Measurements from ENCODE around the gene WFIKKN1. TPM values are rescaled to one million over a fixed set of nuclear protein-coding genes. Genes with fewer than 3 reads are reported as not detected.
"Not testable (repeated sequence)": the region's sequence is repeated elsewhere in the genome, so short reads cannot be mapped to it uniquely, and the experiment has no call there.

The WFIKKN1 gene
- total RNA-seq, 2 donors from 2014 or later: 7.7 to 11.6 TPM

- Mint-ChIP-seq H3K4me3 (no peak overlapping the region), H3K9me3 (peaks cover 2% of the 10 kb centered on the region), H3K4me1 (peaks cover 7% of the 10 kb centered on the region), H3K36me3 (ENCODE audit: low read depth) (peaks cover 31% of the 10 kb centered on the region), H3K27ac (no peak overlapping the region), H3K27me3 (ENCODE audit: insufficient read depth) (peaks cover 11% of the 10 kb centered on the region)
- H3K27me3 ChIP-seq (ENCODE audit: control insufficient read depth, insufficient read depth, low read length, poor library complexity, severe bottlenecking): peaks cover 9% of the 10 kb centered on the region
- H3K4me1 ChIP-seq (ENCODE audit: control insufficient read depth, insufficient read depth, low read length): no peaks in the 10 kb centered on the region
- 93 to 96% methylated on average over 7 to 18 of the region's 18 CpGs for WGBS, 2 experiments (ENCODE audit: insufficient coverage in 1 of 2, insufficient read length in 1 of 2)
- peaks cover 8% of the 10 kb centered on the region for H3K36me3 ChIP-seq (ENCODE audit: control insufficient read depth, insufficient read depth, low read length)
- TF ChIP-seq CTCF (conservative IDR thresholded peaks at IDR 0.05): no peak
- H3K27ac ChIP-seq (ENCODE audit: low read depth, low read length): no peak overlapping the region
- DNase-seq: no peak
- no peak overlapping the region for H3K9ac ChIP-seq (ENCODE audit: extremely low read depth, low read length, poor library complexity, severe bottlenecking)
- no peak overlapping the region for H3K4me3 ChIP-seq (ENCODE audit: low read length)
- no peaks in the 10 kb centered on the region for H3K9me3 ChIP-seq (ENCODE audit: control insufficient read depth, low read length)
These were observed 35.7 kb upstream of the WFIKKN1 start for GRCh38 chr16:595094-595528.

- Histone ChIP-seq H3K36me3 (ENCODE audit: control insufficient read depth, insufficient read depth, low read length) (peaks cover 10% of the 10 kb centered on the region), H3K9me3 (ENCODE audit: control insufficient read depth, low read length) (no peaks in the 10 kb centered on the region), H3K4me3 (ENCODE audit: low read length) (no peak overlapping the region), H3K4me1 (ENCODE audit: control insufficient read depth, insufficient read depth, low read length) (no peaks in the 10 kb centered on the region), H3K27ac (ENCODE audit: low read depth, low read length) (no peak overlapping the region), H3K9ac (ENCODE audit: extremely low read depth, low read length, poor library complexity, severe bottlenecking) (no peak overlapping the region), H3K27me3 (ENCODE audit: control insufficient read depth, insufficient read depth, low read length, poor library complexity, severe bottlenecking) (peaks cover 2% of the 10 kb centered on the region)
- Mint-ChIP-seq H3K36me3 (ENCODE audit: low read depth) (peaks cover 32% of the 10 kb centered on the region), H3K4me3 (no peak overlapping the region), H3K27ac (no peak overlapping the region), H3K9me3 (peaks cover 2% of the 10 kb centered on the region), H3K27me3 (ENCODE audit: insufficient read depth) (peaks cover 5% of the 10 kb centered on the region), H3K4me1 (peaks cover 1% of the 10 kb centered on the region)
- 95 to 99% methylated on average over 33 to 34 of the region's 34 CpGs for WGBS, 2 experiments (ENCODE audit: insufficient coverage in 1 of 2, insufficient read length in 1 of 2)
- DNase-seq: no peak
- no peak for TF ChIP-seq CTCF (conservative IDR thresholded peaks at IDR 0.05)
These were observed 34.6 kb upstream of the WFIKKN1 start for GRCh38 chr16:595942-596735.

GRCh38 chr16:596736-597060, 34.1 kb upstream of the WFIKKN1 start:
- Mint-ChIP-seq H3K4me3 (no peak overlapping the region), H3K27ac (no peak overlapping the region), H3K4me1 (no peaks in the 10 kb centered on the region), H3K9me3 (peaks cover 2% of the 10 kb centered on the region), H3K36me3 (ENCODE audit: low read depth) (peaks cover 32% of the 10 kb centered on the region), H3K27me3 (ENCODE audit: insufficient read depth) (peaks cover 3% of the 10 kb centered on the region)
- H3K4me1 ChIP-seq (ENCODE audit: control insufficient read depth, insufficient read depth, low read length): no peaks in the 10 kb centered on the region
- no peaks in the 10 kb centered on the region for H3K27me3 ChIP-seq (ENCODE audit: control insufficient read depth, insufficient read depth, low read length, poor library complexity, severe bottlenecking)
- H3K4me3 ChIP-seq (ENCODE audit: low read length): no peak overlapping the region
- DNase-seq: no peak
- no peak overlapping the region for H3K27ac ChIP-seq (ENCODE audit: low read depth, low read length)
- peaks cover 13% of the 10 kb centered on the region for H3K36me3 ChIP-seq (ENCODE audit: control insufficient read depth, insufficient read depth, low read length)
- no peak overlapping the region for H3K9ac ChIP-seq (ENCODE audit: extremely low read depth, low read length, poor library complexity, severe bottlenecking)
- TF ChIP-seq CTCF (conservative IDR thresholded peaks at IDR 0.05): no peak
- no peaks in the 10 kb centered on the region for H3K9me3 ChIP-seq (ENCODE audit: control insufficient read depth, low read length)
- WGBS, 2 experiments (ENCODE audit: insufficient coverage in 1 of 2, insufficient read length in 1 of 2): 94 to 96% methylated on average over 12 of the region's 12 CpGs

- not testable (repeated sequence) for H3K27ac ChIP-seq (ENCODE audit: low read depth, low read length); H3K27me3 ChIP-seq (ENCODE audit: control insufficient read depth, insufficient read depth, low read length, poor library complexity, severe bottlenecking); DNase-seq; H3K27ac Mint-ChIP-seq; H3K9me3 ChIP-seq (ENCODE audit: control insufficient read depth, low read length); H3K4me1 ChIP-seq (ENCODE audit: control insufficient read depth, insufficient read depth, low read length); H3K4me1 Mint-ChIP-seq; H3K9me3 Mint-ChIP-seq; H3K4me3 ChIP-seq (ENCODE audit: low read length); H3K4me3 Mint-ChIP-seq; H3K9ac ChIP-seq (ENCODE audit: extremely low read depth, low read length, poor library complexity, severe bottlenecking); H3K27me3 Mint-ChIP-seq (ENCODE audit: insufficient read depth)
- H3K36me3 ChIP-seq (ENCODE audit: control insufficient read depth, insufficient read depth, low read length): peaks cover 13% of the 10 kb centered on the region
- WGBS, 2 experiments (ENCODE audit: insufficient coverage in 1 of 2, insufficient read length in 1 of 2): 83 to 96% methylated on average over 2 to 7 of the region's 7 CpGs
- peaks cover 33% of the 10 kb centered on the region for H3K36me3 Mint-ChIP-seq (ENCODE audit: low read depth)
These were observed 33.1 kb upstream of the WFIKKN1 start for GRCh38 chr16:597655-598054.
